Gastrocnemius medialis (tissue), 4 donors: ENCODE data around the gene UNC13C.

Source experiments
- POLR2A ChIP-seq, 2 donors: fragments of 450-650 bp; IDR thresholded peaks; one replicate each; pipeline ENCODE4 v1.6.1; 2017; ENCODE audit warnings: antibody characterized with exemption in 2 of 2, mild to moderate bottlenecking in 2 of 2, moderate library complexity in 2 of 2
- TF ChIP-seq, protein P1 (sequence below), 5 experiments: fragments of 450-650 bp in 3 of 5; fragments of 200-600 bp in 2 of 5; sonication (generic) in 2 of 5; IDR thresholded peaks in 4 of 5; conservative IDR thresholded peaks in 1 of 5; 1 replicate in 4 of 5; 2 replicates in 1 of 5; pipeline ENCODE4 v1.5.1; 2016 to 2019; ENCODE audit warnings: antibody characterized with exemption in 5 of 5, mild to moderate bottlenecking in 3 of 5, moderate library complexity in 3 of 5

DNA sequence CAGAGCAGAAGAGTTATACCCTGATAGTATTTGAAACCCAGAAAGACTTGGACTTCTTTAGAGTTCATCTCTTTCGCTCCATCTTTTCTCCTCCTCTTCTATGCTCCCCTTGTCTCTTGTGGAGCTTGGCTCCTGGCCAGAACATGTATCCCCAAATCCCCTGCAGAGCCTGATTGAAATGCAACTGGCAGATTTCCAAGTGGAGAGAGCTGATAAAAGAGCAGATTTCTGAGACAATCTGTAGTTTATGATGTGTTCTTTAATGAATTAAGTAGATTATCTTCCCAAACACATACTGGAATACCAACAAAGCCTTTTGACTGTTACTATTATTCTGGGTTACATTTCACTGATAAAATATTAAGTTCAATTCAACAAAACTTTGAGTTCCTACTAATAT, 33.4 kb downstream of the UNC13C start:
- no peak for TF ChIP-seq POLR2A (IDR thresholded peaks at IDR 0.05)
- TF ChIP-seq, protein P1, sequence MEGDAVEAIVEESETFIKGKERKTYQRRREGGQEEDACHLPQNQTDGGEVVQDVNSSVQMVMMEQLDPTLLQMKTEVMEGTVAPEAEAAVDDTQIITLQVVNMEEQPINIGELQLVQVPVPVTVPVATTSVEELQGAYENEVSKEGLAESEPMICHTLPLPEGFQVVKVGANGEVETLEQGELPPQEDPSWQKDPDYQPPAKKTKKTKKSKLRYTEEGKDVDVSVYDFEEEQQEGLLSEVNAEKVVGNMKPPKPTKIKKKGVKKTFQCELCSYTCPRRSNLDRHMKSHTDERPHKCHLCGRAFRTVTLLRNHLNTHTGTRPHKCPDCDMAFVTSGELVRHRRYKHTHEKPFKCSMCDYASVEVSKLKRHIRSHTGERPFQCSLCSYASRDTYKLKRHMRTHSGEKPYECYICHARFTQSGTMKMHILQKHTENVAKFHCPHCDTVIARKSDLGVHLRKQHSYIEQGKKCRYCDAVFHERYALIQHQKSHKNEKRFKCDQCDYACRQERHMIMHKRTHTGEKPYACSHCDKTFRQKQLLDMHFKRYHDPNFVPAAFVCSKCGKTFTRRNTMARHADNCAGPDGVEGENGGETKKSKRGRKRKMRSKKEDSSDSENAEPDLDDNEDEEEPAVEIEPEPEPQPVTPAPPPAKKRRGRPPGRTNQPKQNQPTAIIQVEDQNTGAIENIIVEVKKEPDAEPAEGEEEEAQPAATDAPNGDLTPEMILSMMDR (IDR thresholded peaks at IDR 0.05 in 4 of 5, conservative IDR thresholded peaks at IDR 0.05 in 1 of 5) = no peak
